Stomach smooth muscle (tissue), 2 donors: ENCODE data around the gene PRKCH.

ENCODE experiments used
- H3K27ac ChIP-seq: one replicate; pipeline ENCODE4 v1.7.0; 2013; ENCODE audit warnings: mild to moderate bottlenecking, low read length, inconsistent platforms
- H3K27me3 ChIP-seq, 2 donors: one replicate each; pipeline ENCODE4 v1.7.0; 2013; ENCODE audit warnings: low read length in 2 of 2; ENCODE audit not compliant: insufficient read depth in 2 of 2, control insufficient read depth in 1 of 2
- H3K36me3 ChIP-seq, 2 donors: one replicate each; pipeline ENCODE4 v1.7.0; 2013; ENCODE audit warnings: low read length in 2 of 2; ENCODE audit not compliant: control insufficient read depth in 2 of 2, insufficient read depth in 2 of 2
- H3K4me1 ChIP-seq: one replicate; pipeline ENCODE4 v1.7.0; 2013; ENCODE audit warnings: low read length; ENCODE audit not compliant: control insufficient read depth, insufficient read depth
- H3K4me3 ChIP-seq, 2 donors: one replicate each; pipeline ENCODE4 v1.7.0; 2013; ENCODE audit warnings: low read length in 2 of 2
- H3K9ac ChIP-seq, 2 donors: one replicate each; pipeline ENCODE4 v1.7.0; 2013; ENCODE audit warnings: low read length in 2 of 2, mild to moderate bottlenecking in 1 of 2
- H3K9me3 ChIP-seq, 2 donors: one replicate each; pipeline ENCODE4 v1.7.0; 2013; ENCODE audit warnings: low read length in 2 of 2; ENCODE audit not compliant: control insufficient read depth in 2 of 2
- donor health status: healthy.
- donor health status: Pancreatic carcinoma.

The PRKCH gene

DNA sequence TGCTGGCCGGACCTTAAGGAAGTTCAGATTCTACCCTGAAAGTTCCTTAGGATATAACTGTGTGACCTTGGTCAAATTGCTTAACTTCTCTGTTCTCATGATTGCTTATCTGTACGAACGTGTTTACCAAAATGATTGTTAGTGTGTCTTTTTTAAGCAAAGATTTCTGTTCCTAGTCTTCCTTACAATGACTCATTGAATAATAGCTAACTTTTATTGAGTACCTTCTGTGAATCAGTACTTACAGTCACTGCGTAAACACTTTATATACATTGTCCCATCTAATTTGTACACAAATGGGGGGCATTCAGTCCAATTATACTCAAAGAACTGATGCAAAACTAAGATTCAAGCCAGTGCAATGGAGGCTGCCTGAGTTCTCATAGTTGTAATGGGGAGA, 36.0 kb upstream of the PRKCH start:
- peaks cover under 1 to 16% of the 10 kb centered on the region in 2 donors for H3K27me3 ChIP-seq
- H3K4me1 ChIP-seq, result no peaks in the 10 kb centered on the region
- H3K9me3 ChIP-seq, result no peaks in the 10 kb centered on the region
- no peak overlapping the region for H3K27ac ChIP-seq
- H3K9ac ChIP-seq, result no peak overlapping the region
- no peak overlapping the region for H3K4me3 ChIP-seq
- H3K36me3 ChIP-seq, result no peaks in the 10 kb centered on the region

GRCh38 chr14:61287196-61287595, 34.2 kb upstream of the PRKCH start:
- no peak overlapping the region for H3K27ac ChIP-seq
- no peak overlapping the region for H3K4me3 ChIP-seq
- H3K9ac ChIP-seq, result no peak overlapping the region
- H3K9me3 ChIP-seq, result no peaks in the 10 kb centered on the region
- no peaks in the 10 kb centered on the region for H3K36me3 ChIP-seq
- peaks cover 0 to 4% of the 10 kb centered on the region in 2 donors for H3K27me3 ChIP-seq
- no peaks in the 10 kb centered on the region for H3K4me1 ChIP-seq

- Histone ChIP-seq H3K36me3 (no peaks in the 10 kb centered on the region), H3K9ac (no peak overlapping the region), H3K4me3 (no peak overlapping the region), H3K4me1 (no peaks in the 10 kb centered on the region), H3K9me3 (no peaks in the 10 kb centered on the region), H3K27ac (no peak overlapping the region), H3K27me3 (no peaks in the 10 kb centered on the region)
These were observed 33.2 kb upstream of the PRKCH start for GRCh38 chr14:61288228-61288627.

DNA sequence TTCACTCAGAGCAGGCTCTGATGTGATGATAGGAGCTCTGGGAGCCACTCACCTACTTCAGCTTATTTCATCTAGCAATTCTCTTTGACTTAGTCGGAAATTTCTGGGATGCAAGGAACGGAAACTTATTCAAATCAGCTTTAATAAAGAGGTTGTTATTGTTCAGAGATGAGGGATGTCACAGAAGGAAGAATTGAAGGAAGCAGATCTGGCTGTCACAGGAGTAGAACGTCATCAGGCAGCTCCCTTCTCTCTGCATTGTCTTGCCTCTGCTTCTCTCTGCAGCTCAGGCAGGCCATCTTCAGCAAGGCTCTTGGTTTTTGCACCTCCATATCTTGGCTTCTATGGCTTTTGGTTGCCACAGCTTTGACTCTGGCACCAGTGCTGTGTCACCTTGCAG, 32.7 kb upstream of the PRKCH start:
- Histone ChIP-seq H3K4me3 (no peak overlapping the region), H3K9me3 (no peaks in the 10 kb centered on the region), H3K27me3 (no peaks in the 10 kb centered on the region), H3K9ac (no peak overlapping the region), H3K4me1 (no peaks in the 10 kb centered on the region), H3K27ac (no peak overlapping the region), H3K36me3 (no peaks in the 10 kb centered on the region)

GRCh38 chr14:61290701-61291100, 30.7 kb upstream of the PRKCH start:
- Histone ChIP-seq H3K4me1 (no peaks in the 10 kb centered on the region), H3K9ac (no peak overlapping the region), H3K27me3 (no peaks in the 10 kb centered on the region), H3K27ac (no peak overlapping the region), H3K36me3 (no peaks in the 10 kb centered on the region), H3K4me3 (no peak overlapping the region), H3K9me3 (no peaks in the 10 kb centered on the region)

- no peaks in the 10 kb centered on the region for H3K36me3 ChIP-seq
- H3K4me3 ChIP-seq, result no peak overlapping the region
- no peaks in the 10 kb centered on the region for H3K4me1 ChIP-seq
- no peak overlapping the region for H3K9ac ChIP-seq
- no peaks in the 10 kb centered on the region for H3K9me3 ChIP-seq
- H3K27me3 ChIP-seq, result no peaks in the 10 kb centered on the region
- no peak overlapping the region for H3K27ac ChIP-seq
These were observed 25.2 kb upstream of the PRKCH start for GRCh38 chr14:61296151-61296550.

- Histone ChIP-seq H3K4me3 (no peak overlapping the region), H3K9me3 (no peaks in the 10 kb centered on the region), H3K27me3 (no peaks in the 10 kb centered on the region), H3K4me1 (no peaks in the 10 kb centered on the region), H3K27ac (no peak overlapping the region), H3K9ac (no peak overlapping the region), H3K36me3 (no peaks in the 10 kb centered on the region)
These were observed 24.5 kb upstream of the PRKCH start for GRCh38 chr14:61296719-61297502.

- Histone ChIP-seq H3K9me3 (no peaks in the 10 kb centered on the region), H3K27ac (no peak overlapping the region), H3K36me3 (no peaks in the 10 kb centered on the region), H3K4me1 (no peaks in the 10 kb centered on the region), H3K27me3 (no peaks in the 10 kb centered on the region), H3K4me3 (no peak overlapping the region), H3K9ac (no peak overlapping the region)
These were observed 23.8 kb upstream of the PRKCH start for GRCh38 chr14:61297581-61297980.

GRCh38 chr14:61298824-61299223, 22.6 kb upstream of the PRKCH start:
- no peaks in the 10 kb centered on the region for H3K9me3 ChIP-seq
- H3K27me3 ChIP-seq, result no peaks in the 10 kb centered on the region
- no peak overlapping the region for H3K9ac ChIP-seq
- H3K27ac ChIP-seq, result no peak overlapping the region
- H3K36me3 ChIP-seq, result no peaks in the 10 kb centered on the region
- H3K4me3 ChIP-seq, result no peak overlapping the region
- H3K4me1 ChIP-seq, result no peaks in the 10 kb centered on the region

DNA sequence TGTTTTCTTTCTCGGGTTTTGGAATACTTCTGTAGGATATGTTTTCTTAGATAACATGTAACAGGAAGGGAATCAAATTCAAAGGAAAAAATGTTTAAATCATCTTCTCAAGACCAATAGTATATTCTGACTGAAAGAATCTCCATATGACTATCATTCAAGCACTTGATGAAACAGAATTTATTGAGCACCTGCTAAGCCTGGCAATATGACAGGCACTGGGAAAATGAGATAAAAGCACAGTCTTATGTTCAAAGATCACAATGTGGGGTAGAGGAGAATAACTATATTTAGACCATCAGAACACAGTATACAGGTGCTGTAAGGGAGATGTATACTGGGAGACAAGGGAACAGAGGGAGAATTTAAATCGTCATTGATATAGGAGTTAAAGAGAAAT, 21.2 kb upstream of the PRKCH start:
- H3K27ac ChIP-seq, result no peak overlapping the region
- no peak overlapping the region for H3K9ac ChIP-seq
- no peaks in the 10 kb centered on the region for H3K9me3 ChIP-seq
- no peak overlapping the region for H3K4me3 ChIP-seq
- H3K27me3 ChIP-seq, result no peaks in the 10 kb centered on the region
- H3K36me3 ChIP-seq, result no peaks in the 10 kb centered on the region
- no peaks in the 10 kb centered on the region for H3K4me1 ChIP-seq

DNA sequence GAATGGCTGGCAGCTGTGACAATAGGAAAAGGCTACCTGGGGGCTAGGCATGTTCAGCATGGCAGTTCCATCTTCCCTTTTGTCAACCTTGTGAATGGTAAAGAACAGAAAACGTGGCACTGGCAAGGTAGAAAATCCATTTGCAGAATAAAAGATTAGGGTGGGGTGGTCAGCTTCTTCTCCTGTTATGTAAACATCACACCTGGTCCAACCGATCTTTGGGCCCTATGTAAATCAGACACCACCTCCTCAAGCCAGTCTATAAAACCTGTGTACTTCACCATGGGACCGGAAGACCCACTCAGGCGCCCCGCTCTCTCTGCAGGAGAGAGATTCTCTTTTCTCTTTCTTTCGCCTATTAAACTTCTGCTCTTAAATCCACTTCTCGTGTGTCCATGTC, 20.6 kb upstream of the PRKCH start:
- Histone ChIP-seq H3K9ac (no peak overlapping the region), H3K4me1 (no peaks in the 10 kb centered on the region), H3K9me3 (no peaks in the 10 kb centered on the region), H3K27me3 (no peaks in the 10 kb centered on the region), H3K4me3 (no peak overlapping the region), H3K36me3 (no peaks in the 10 kb centered on the region), H3K27ac (no peak overlapping the region)
